Middle frontal gyrus (tissue), 1 donor: ENCODE measurements around the gene CCNL2.
"Not testable (repeated sequence)": the region's sequence is repeated elsewhere in the genome, so short reads cannot be mapped to it uniquely, and the experiment has no call there.

Source experiments
- DNase-seq: peaks from one replicate; pipeline ENCODE4 v3.0.0-alpha.2; 2015; ENCODE audit warnings: low spot score; ENCODE audit errors: extremely low spot score

CCNL2 gene

DNA sequence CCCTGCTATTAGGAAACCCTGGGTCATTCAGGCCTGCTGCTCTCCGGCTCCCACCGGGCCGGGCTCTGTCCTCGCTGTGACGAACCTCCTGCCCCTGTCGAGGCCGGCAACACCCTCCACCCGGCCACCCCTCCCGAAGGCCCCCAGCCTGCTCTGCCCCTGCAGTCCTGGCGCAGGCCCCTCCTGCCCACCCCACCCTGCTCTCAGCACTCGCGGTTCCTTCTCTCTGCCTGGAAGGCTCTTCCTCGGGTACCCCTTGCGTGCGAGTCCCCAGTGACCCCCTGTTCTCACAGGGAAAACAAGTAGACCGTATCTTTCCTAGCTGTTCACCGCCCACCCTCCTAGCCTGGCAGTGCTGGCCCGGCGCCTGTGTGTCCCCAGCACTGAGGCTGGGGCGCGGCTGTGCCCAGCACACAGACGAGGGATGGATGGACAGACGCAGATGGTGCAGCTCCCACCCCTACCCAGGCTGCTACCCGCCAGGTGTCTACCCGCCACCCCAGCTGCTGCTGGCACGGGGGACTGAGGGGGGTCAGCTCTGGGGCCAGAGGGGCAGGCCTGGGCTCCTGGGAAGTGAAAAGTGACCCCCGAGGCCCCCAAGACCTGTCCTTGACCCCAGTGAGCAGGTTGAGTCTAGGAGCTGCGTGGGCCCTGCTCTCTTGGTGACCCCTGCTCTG, 33.3 kb upstream of the CCNL2 start:
- no peak for DNase-seq

DNA sequence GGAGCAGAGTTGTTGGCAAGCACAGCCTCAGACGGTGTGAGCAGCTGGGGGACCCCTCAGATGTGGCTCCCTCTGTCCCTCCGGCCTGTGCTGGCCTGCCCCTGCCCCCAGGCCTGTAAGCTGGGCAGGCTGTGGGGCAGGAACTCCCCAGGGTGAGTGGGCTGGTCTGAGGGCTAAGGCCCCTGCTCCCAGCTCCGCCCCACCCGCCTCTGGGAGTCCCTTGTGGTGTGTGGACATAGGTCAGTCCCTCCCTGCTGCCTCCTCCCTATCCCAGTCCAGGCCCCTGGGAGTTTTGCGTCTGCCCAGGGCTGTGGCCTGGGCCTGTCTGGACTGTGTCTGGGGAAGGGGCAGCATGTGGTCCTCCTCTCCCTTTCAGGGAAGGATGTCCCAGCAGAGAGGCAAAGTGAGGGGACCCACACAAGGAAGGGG, 32.7 kb upstream of the CCNL2 start:
- no peak for DNase-seq

GRCh38 chr1:1430992-1431844, 32.1 kb upstream of the CCNL2 start:
- no peak for DNase-seq

- no peak for DNase-seq
Measured at GRCh38 chr1:1430114-1430982, 31.2 kb upstream of the CCNL2 start.

GRCh38 chr1:1429671-1430073, 30.5 kb upstream of the CCNL2 start:
- DNase-seq, result no peak

GRCh38 chr1:1428967-1429366, 29.8 kb upstream of the CCNL2 start:
- not testable (repeated sequence) for DNase-seq

DNA sequence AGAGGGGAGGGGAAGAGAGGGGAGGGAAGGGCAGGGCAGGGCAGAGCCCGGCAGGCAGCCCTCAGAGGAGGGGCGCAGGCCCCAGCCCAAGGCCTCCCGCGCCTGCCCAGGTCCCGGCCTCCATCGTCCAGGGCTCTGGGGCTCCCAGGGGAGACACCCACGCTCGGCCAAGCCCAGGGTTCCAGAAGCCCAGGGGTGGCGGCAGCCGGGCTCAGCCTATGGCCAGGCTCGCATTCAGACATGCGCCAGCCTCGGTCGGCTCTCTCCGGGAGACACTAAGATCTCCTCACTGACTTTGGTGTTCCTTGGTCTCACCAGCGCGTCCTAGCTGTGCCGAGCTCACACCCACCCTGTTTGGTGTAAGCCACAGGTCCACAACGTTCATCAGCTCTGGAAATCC, 29.0 kb upstream of the CCNL2 start:
- no peak for DNase-seq

- DNase-seq, result no peak
Measured at GRCh38 chr1:1427820-1428148, 28.6 kb upstream of the CCNL2 start.

DNA sequence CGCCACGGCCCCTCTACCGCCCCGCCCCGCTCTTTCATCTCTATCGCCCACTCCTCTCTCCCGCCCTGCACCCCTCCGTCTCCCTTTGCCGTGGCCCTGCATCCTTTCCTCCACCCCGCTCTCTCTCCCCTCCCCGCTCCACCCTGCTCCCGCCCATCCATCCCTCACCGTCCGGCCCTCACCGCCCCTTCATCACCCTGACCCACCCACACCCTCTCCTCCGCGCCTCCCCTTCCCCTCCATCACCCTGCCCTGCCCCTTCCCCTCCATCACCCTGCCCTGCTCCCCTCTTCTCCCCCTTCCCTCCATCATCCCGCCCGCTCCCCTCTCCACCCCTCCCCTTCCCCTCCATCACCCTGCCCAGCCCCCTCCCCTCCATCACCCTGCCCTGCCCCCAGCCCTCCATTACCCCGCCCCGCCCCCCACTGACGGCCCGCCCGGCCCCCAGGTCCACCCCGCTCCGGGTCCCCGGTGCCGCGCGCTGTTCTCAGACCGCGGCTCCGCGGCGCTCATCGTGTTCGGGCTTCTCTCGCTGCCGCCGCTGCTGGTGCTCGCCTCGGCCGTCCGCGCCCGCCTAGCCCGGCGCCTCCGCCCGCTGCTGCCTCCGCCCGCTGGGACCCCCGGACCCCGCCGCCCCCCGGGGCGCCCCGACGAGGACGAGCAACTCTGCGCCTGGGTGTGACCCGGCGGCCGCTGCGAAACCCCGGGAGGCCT, 28.1 kb upstream of the CCNL2 start:
- no peak for DNase-seq

DNA sequence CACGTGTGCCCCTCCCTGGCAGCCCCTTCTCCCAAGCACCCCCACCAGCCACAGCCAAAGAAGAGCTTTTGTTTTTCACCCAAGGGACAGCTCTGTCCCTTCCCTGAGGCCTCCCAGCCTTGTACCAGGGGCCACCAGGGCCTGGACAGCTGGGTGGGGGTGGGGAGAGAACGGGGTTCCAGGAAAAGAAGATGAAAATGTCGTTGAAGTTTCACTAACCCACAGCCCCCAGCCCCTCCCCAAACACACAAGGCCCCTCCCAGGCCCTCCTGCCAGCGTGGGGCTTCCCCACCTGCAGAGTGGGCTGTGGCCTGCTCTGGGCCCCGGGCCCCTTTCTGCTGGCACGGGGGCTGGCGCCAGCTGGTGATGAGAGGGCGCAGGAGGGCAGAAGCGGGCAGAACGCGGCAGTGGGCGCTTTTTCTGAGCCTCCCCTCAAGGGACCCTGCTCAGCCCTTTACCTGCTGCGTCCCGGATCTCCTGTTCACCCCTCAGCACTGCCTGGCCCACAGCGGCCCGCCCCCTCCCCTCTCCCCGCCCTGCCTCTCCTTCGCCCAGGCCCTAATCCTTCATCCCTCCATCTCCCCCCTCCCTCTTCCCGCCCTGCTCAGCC, 27.5 kb upstream of the CCNL2 start:
- DNase-seq, result no peak

- DNase-seq, result no peak
Measured at GRCh38 chr1:1425753-1426495, 26.8 kb upstream of the CCNL2 start.

GRCh38 chr1:1425426-1425752, 26.3 kb upstream of the CCNL2 start:
- DNase-seq, result no peak

DNA sequence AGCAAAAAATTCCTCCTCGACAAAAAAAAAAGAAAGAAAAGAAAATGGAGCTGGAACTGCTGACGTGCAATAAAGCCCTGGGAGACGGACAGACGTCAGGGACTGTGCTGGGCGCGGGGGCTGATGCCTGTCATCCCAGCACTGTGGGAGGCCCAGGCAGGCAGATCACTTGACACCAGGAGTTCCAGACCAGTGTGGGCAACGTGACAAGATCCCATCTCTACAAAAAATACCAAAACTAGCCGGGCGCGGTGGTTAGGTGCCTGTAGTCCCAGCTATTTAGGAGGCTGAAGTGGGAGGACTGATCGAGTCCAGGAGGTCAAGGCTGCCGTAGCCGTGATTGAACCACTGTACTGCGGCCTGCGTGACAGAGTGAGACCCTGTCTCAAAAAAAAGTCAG, 25.6 kb upstream of the CCNL2 start:
- DNase-seq, result no peak

DNA sequence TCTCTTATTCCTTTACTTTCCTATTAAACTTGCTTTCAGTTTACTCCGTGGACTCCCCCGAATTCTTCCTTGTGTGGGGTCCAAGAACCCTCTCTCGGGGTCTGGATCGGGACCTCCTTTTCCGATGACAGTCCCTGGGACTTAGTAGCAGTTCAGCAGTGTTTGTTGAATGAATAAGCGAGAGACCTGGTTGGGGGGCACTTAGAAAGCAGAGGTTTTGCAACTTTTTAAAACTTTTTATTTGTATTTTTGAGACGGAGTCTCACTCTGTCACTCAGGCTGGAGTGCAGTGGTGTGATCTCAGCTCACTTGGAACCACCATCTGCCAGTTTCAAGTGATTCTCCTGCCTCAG, 24.1 kb upstream of the CCNL2 start:
- no peak for DNase-seq

- no peak for DNase-seq
Measured at GRCh38 chr1:1422465-1423244, 23.5 kb upstream of the CCNL2 start.

- DNase-seq, result no peak
Measured at GRCh38 chr1:1421907-1422464, 22.9 kb upstream of the CCNL2 start.

DNA sequence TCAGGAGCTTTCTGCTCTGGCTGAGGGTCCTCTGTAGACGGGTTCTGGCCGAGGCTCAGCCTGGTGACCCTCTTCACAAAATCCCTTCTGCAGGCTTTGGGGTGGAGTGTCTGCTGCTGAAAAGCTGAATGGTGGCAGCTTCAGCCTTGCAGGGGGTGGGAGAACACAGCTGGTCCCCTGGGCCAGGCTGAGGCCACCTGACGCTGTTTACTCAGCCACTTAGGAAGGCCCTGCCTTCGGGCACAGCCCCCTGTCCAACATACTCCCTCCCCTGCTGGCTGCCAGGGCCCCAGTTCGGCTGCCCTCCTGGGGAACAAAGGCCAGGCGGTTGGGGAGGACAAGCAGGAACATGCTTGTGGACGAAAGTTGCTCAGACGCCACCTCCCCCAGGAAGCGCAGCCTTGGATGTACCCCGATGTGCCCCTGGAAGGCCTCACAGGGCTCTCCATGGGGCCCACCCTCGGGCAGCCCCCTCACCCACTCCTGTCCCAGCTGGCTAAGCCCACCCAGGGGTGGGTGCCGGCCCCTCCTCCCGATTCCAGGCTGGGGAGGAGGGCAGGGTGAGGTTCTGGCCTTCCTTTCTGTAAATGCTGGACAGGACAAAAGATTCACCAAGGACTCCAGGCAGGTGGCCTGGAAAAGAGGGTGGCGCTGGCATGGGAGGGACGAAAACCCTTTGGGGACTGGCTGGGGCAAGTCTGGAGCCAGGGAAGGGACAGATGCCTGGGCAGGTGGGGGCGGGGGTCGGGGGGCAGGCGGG, 22.2 kb upstream of the CCNL2 start, which contains the start of gene ANKRD65:
Gene ANKRD65, minus strand, starts transcription at position 130 of the 760 bp plus-strand sequence. CDS start 271 bp downstream, outside the sequence.
- DNase-seq, result no peak

DNA sequence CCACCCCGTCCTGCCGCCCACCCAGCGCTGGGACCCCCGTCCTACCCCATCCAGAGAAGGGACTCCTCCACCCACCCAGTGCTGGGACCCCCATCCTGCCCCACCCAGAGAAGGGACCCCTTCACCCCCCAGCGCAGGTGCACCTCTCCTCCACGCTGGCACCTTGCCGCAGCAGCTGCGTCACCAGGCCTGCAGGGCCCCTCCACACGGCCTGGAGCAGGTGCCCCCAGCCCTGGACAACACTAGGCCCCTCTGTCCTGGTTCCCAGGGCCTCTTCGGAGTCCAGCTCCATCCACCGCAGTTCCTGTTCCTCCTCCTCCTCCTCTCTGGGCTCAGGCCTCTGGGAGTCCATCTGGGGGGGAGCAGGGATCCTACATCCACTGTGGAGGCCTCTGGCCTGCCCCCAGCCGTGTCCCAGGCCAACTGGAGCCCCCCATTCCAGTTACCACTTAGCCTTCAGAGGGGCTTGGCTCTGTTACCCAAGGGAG, 21.6 kb upstream of the CCNL2 start:
- DNase-seq, result no peak
